Rectal smooth muscle tissue (tissue), 1 donor: ENCODE results near the gene PSEN2.

ENCODE experiments used
- H3K27ac ChIP-seq: one replicate; pipeline ENCODE4 v1.7.0; 2013; ENCODE audit warnings: low read depth, low read length, inconsistent platforms
- H3K27me3 ChIP-seq: one replicate; pipeline ENCODE4 v1.7.0; 2013; ENCODE audit warnings: low read length; ENCODE audit not compliant: control insufficient read depth, insufficient read depth
- H3K36me3 ChIP-seq: one replicate; pipeline ENCODE4 v1.7.0; 2013; ENCODE audit warnings: low read length; ENCODE audit not compliant: control insufficient read depth, insufficient read depth
- H3K4me1 ChIP-seq: one replicate; pipeline ENCODE4 v1.7.0; 2013; ENCODE audit warnings: low read length; ENCODE audit not compliant: control insufficient read depth, insufficient read depth
- H3K4me3 ChIP-seq: one replicate; pipeline ENCODE4 v1.7.0; 2013; ENCODE audit warnings: low read length
- H3K9ac ChIP-seq: one replicate; pipeline ENCODE4 v1.7.0; 2013; ENCODE audit warnings: low read length

PSEN2 gene

GRCh38 chr1:226868726-226869125 is 1.7 kb upstream of the PSEN2 start:
- no peaks in the 10 kb centered on the region for H3K36me3 ChIP-seq
- H3K27me3 ChIP-seq: no peaks in the 10 kb centered on the region
- H3K9ac ChIP-seq: no peak overlapping the region
- H3K27ac ChIP-seq: no peak overlapping the region
- H3K4me1 ChIP-seq: peaks cover 8% of the 10 kb centered on the region
- no peak overlapping the region for H3K4me3 ChIP-seq

- no peaks in the 10 kb centered on the region for H3K27me3 ChIP-seq
- peaks cover 8% of the 10 kb centered on the region for H3K4me1 ChIP-seq
- H3K27ac ChIP-seq: peak overlapping the region; percentile 75
- no peak overlapping the region for H3K9ac ChIP-seq
- no peaks in the 10 kb centered on the region for H3K36me3 ChIP-seq
- peak overlapping the region; percentile 74 for H3K4me3 ChIP-seq
These were observed 403 bp upstream of the PSEN2 start for GRCh38 chr1:226870026-226870400.

- Histone ChIP-seq H3K4me1 (peaks cover 8% of the 10 kb centered on the region), H3K27me3 (no peaks in the 10 kb centered on the region), H3K4me3 (peak overlapping the region; percentile 74), H3K27ac (no peak overlapping the region), H3K9ac (no peak overlapping the region), H3K36me3 (peaks cover 3% of the 10 kb centered on the region)
These were observed 1.4 kb downstream of the PSEN2 start for GRCh38 chr1:226871636-226872327.

- Histone ChIP-seq H3K36me3 (peaks cover 6% of the 10 kb centered on the region), H3K27me3 (no peaks in the 10 kb centered on the region), H3K9ac (no peak overlapping the region), H3K4me3 (no peak overlapping the region), H3K27ac (no peak overlapping the region), H3K4me1 (peaks cover 8% of the 10 kb centered on the region)
These were observed 2.0 kb downstream of the PSEN2 start for GRCh38 chr1:226872437-226872836.

- H3K36me3 ChIP-seq: peaks cover 6% of the 10 kb centered on the region
- no peak overlapping the region for H3K27ac ChIP-seq
- H3K9ac ChIP-seq: no peak overlapping the region
- H3K27me3 ChIP-seq: no peaks in the 10 kb centered on the region
- no peak overlapping the region for H3K4me3 ChIP-seq
- peaks cover 8% of the 10 kb centered on the region for H3K4me1 ChIP-seq
These were observed 3.6 kb downstream of the PSEN2 start for GRCh38 chr1:226873771-226874578.

GRCh38 chr1:226874579-226875425 is 4.4 kb downstream of the PSEN2 start:
- H3K36me3 ChIP-seq: peaks cover 6% of the 10 kb centered on the region
- no peak overlapping the region for H3K4me3 ChIP-seq
- no peak overlapping the region for H3K9ac ChIP-seq
- H3K27ac ChIP-seq: no peak overlapping the region
- peaks cover 8% of the 10 kb centered on the region for H3K4me1 ChIP-seq
- no peaks in the 10 kb centered on the region for H3K27me3 ChIP-seq

GRCh38 chr1:226875641-226876295 is 5.4 kb downstream of the PSEN2 start:
- no peak overlapping the region for H3K27ac ChIP-seq
- H3K36me3 ChIP-seq: peaks cover 6% of the 10 kb centered on the region
- H3K4me3 ChIP-seq: no peak overlapping the region
- peaks cover 8% of the 10 kb centered on the region for H3K4me1 ChIP-seq
- H3K27me3 ChIP-seq: no peaks in the 10 kb centered on the region
- no peak overlapping the region for H3K9ac ChIP-seq

- H3K4me3 ChIP-seq: no peak overlapping the region
- H3K9ac ChIP-seq: no peak overlapping the region
- no peaks in the 10 kb centered on the region for H3K4me1 ChIP-seq
- peaks cover 6% of the 10 kb centered on the region for H3K36me3 ChIP-seq
- H3K27ac ChIP-seq: no peak overlapping the region
- H3K27me3 ChIP-seq: no peaks in the 10 kb centered on the region
These were observed 7.3 kb downstream of the PSEN2 start for GRCh38 chr1:226877669-226878068.

- H3K27me3 ChIP-seq: no peaks in the 10 kb centered on the region
- no peak overlapping the region for H3K4me3 ChIP-seq
- no peaks in the 10 kb centered on the region for H3K4me1 ChIP-seq
- no peak overlapping the region for H3K27ac ChIP-seq
- H3K36me3 ChIP-seq: peaks cover 9% of the 10 kb centered on the region
- H3K9ac ChIP-seq: no peak overlapping the region
These were observed 10.2 kb downstream of the PSEN2 start for GRCh38 chr1:226880372-226881287.

GRCh38 chr1:226881515-226882185 is 11.2 kb downstream of the PSEN2 start:
- Histone ChIP-seq H3K27ac (no peak overlapping the region), H3K36me3 (peaks cover 6% of the 10 kb centered on the region), H3K27me3 (no peaks in the 10 kb centered on the region), H3K4me3 (no peak overlapping the region), H3K4me1 (no peaks in the 10 kb centered on the region), H3K9ac (no peak overlapping the region)

GRCh38 chr1:226882187-226882586 is 11.8 kb downstream of the PSEN2 start:
- Histone ChIP-seq H3K27me3 (no peaks in the 10 kb centered on the region), H3K27ac (no peak overlapping the region), H3K9ac (no peak overlapping the region), H3K36me3 (peaks cover 5% of the 10 kb centered on the region), H3K4me1 (no peaks in the 10 kb centered on the region), H3K4me3 (no peak overlapping the region)
